Ovary (tissue), 9 donors: Measurements from ENCODE around the gene FNIP1. TPM values are rescaled to one million over a fixed set of nuclear protein-coding genes. Genes with fewer than 3 reads are reported as not detected.
"Not testable (repeated sequence)": the region's sequence is repeated elsewhere in the genome, so short reads cannot be mapped to it uniquely, and the experiment has no call there.

Experiments used
- DNase-seq, 5 donors: peaks; one replicate each; pipeline ENCODE4 v3.0.0-alpha.2; 2019 to 2020
- H3K27ac ChIP-seq, 2 donors: fragments of 200-600 bp; one replicate each; pipeline versions ENCODE4 v1.5.1 to v1.8.0; 2019 to 2022
- H3K27me3 ChIP-seq: fragments of 200-600 bp; one replicate; pipeline ENCODE4 v1.8.0; 2022
- H3K36me3 ChIP-seq: fragments of 200-600 bp; sonication (generic); one replicate; pipeline ENCODE4 v1.5.1; 2019
- H3K4me1 ChIP-seq: one replicate; pipeline ENCODE4 v1.8.1; 2013; ENCODE audit warnings: mild to moderate bottlenecking, moderate library complexity; ENCODE audit not compliant: insufficient read depth
- H3K4me3 ChIP-seq: fragments of 200-600 bp; sonication (generic); one replicate; pipeline ENCODE4 v1.5.1; 2017
- H3K9me3 ChIP-seq, 2 donors: fragments of 200-600 bp in 1 of 2; sonication (generic) in 1 of 2; one replicate each; pipeline versions ENCODE4 v1.5.1 to v1.8.1; 2013 to 2019; ENCODE audit warnings: mild to moderate bottlenecking in 1 of 2, moderate library complexity in 1 of 2
- EP300 ChIP-seq: sonication (generic); formaldehyde crosslinking; IDR thresholded peaks from one replicate; pipeline ENCODE4 v1.6.1; 2017; ENCODE audit warnings: antibody characterized with exemption
- POLR2A ChIP-seq: fragments of 450-650 bp; IDR thresholded peaks from one replicate; pipeline ENCODE4 v1.6.1; 2017; ENCODE audit warnings: antibody characterized with exemption, mild to moderate bottlenecking, moderate library complexity
- WGBS, 3 donors: extraction: QIAGEN DNeasy Blood & Tissue Kit in 1 of 3; methylation state at CpG; one replicate each; pipeline versions ENCODE4 v1.1.5 to v1.1.7; 2013 to 2017; 5-methylcytosine and 5-hydroxymethylcytosine counted together
- intact Hi-C, 4 donors: fragments of 100-400 bp; cut with DNase I; formaldehyde crosslinking; loops; one replicate each; pipeline versions ENCODE4 v1.11.0 to v1.15.1; 2022 to 2023
- polyA plus RNA-seq, 2 donors: library from polyadenylated mRNA; stranded (reverse); fragments of 200-250 nt in 1 of 2; fragments of 350-450 nt in 1 of 2; fragmentation: Illumina TruSeq in 1 of 2; extraction: RNeasy Lipid Tissue Mini Kit (QIAGEN cat#74804) in 1 of 2; gene quantifications; one replicate each; pipeline ENCODE4 v1.2.3, GENCODE V29; 2013 to 2014
- total RNA-seq, 7 donors: library from RNA; depleted of rRNA in 2 of 7; stranded (reverse); fragments of >200 nt in 2 of 7; fragmentation: NEBNext Ultra II Directional in 3 of 7; extraction: Animal tissue kit (Norgen Biotek cat#: 25700) in 3 of 7; gene quantifications; one replicate each; pipeline versions ENCODE4 v1.1.0 to v1.2.4, GENCODE V29; 2016 to 2023
- TF ChIP-seq, protein P1 (sequence below), 3 donors: fragments of 450-650 bp in 2 of 3; fragments of 200-600 bp in 1 of 3; IDR thresholded peaks; one replicate each; pipeline versions ENCODE4 v1.5.1 to v1.8.0; 2016 to 2022; ENCODE audit warnings: antibody characterized with exemption in 3 of 3, mild to moderate bottlenecking in 1 of 3
- donor health status: DM: no; HTN: no; CAD: no; lungs with moderate emphysema.
- donor health status: DM: no; HTN: no; CAD: no.
- donor health status: Bipolar disorder and iron deficiency.
- donor health status: DM: yes; HTN: yes; CAD: no.
- donor health status: DM: no; HTN: no; CAD: no.
- donor health status: DM: yes; HTN: yes; CAD: no.

The FNIP1 gene
- total and polyA plus RNA-seq, 9 donors = 7.2 to 52.7 (median 39.4) TPM

DNA sequence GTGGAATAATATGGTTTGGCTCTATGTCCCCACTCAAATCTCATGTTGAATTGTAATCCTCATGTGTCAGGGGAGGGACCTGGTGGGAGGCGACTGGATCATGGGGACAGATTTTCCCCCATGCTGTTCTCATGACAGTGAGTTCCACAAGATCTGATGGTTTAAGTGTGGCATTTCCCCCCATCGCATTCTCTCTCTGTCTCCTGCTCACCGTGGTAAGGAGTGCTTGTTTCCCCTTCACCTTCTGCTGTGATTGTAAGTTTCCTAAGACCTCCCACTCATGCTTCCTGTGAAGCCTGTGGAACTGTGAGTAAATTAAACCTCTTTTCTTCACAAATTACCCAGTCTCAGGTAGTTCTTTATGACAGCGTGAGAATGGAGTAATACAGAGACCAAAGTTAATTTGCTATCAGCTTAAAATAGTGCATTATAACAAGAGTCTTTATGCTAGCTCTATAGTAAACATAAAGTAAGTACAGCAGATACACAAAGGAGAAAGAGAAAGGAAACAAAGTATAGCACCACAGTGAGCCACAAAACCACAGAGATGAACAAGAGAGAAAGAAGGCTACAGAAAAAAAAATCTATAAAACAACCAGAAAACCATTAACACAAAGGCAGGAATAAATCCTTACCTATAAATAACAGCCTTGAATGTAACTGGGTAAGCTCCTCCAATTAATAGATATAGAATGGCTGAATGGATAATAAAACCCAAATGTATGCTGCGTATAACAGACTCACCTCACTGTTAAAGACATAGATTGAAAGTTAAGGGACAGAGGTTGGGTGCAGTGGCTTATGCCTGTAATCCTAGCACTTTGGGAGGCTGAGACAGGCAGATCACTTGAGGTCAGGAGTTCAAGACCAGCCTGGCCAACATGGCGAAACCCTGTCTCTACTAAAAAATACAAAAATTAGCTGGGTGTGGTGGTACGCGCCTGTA lies 201.5 kb downstream of the FNIP1 start:
- Histone ChIP-seq H3K27ac (no peak overlapping the region), H3K36me3 (no peaks in the 10 kb centered on the region), H3K27me3 (no peaks in the 10 kb centered on the region), H3K9me3 (no peaks in the 10 kb centered on the region), H3K4me1 (peaks cover 3% of the 10 kb centered on the region), H3K4me3 (no peak overlapping the region)
- intact Hi-C loops = loop anchor here in 1 of 4 donors (10.0 kb wide), 1 partner anchor 409 kb away; no protein-coding TSS in a partner anchor
- DNase-seq = no peak
- no peak for TF ChIP-seq POLR2A
- TF ChIP-seq EP300 = no peak
- TF ChIP-seq, protein P1, sequence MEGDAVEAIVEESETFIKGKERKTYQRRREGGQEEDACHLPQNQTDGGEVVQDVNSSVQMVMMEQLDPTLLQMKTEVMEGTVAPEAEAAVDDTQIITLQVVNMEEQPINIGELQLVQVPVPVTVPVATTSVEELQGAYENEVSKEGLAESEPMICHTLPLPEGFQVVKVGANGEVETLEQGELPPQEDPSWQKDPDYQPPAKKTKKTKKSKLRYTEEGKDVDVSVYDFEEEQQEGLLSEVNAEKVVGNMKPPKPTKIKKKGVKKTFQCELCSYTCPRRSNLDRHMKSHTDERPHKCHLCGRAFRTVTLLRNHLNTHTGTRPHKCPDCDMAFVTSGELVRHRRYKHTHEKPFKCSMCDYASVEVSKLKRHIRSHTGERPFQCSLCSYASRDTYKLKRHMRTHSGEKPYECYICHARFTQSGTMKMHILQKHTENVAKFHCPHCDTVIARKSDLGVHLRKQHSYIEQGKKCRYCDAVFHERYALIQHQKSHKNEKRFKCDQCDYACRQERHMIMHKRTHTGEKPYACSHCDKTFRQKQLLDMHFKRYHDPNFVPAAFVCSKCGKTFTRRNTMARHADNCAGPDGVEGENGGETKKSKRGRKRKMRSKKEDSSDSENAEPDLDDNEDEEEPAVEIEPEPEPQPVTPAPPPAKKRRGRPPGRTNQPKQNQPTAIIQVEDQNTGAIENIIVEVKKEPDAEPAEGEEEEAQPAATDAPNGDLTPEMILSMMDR (IDR thresholded peaks at IDR 0.05) = no peak
- 95 to 97% (median 96%) methylated on average over 8 of the region's 8 CpGs for WGBS, 3 donors

- intact Hi-C loops = loop anchor here in 2 of 4 donors (5.0 to 10.0 kb wide), 2 partner anchors 411 to 413 kb away; no protein-coding TSS in a partner anchor
- Histone ChIP-seq H3K27ac (no peak overlapping the region), H3K36me3 (no peaks in the 10 kb centered on the region), H3K27me3 (no peaks in the 10 kb centered on the region), H3K9me3 (no peaks in the 10 kb centered on the region), H3K4me1 (peaks cover 4% of the 10 kb centered on the region), H3K4me3 (no peak overlapping the region)
- 87 to 90% (median 88%) methylated on average over 2 of the region's 2 CpGs for WGBS, 3 donors
- no peak for DNase-seq
- TF ChIP-seq EP300 (no peak), POLR2A (no peak)
- TF ChIP-seq, protein P1 (IDR thresholded peaks at IDR 0.05) = no peak
Observed at GRCh38 chr5:131593921-131594320, 202.9 kb downstream of the FNIP1 start.

DNA sequence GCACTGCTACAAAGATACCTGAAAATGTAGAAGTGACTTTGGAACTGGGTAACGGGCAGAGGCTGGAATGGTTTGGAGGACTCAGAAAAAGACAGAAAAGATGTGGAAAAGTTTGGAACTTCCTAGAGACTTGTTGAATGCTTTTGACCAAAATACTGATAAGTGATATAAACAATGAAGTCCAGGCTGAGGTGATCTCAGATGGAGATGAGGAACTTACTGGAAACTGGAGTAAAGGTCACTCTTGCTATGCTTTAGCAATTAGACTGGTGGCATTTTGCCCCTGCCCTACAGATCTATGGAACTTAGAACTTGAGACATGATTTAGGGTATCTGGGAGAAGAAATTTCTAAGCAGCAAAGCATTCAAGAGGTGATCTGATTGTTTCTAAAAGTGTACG lies 203.4 kb downstream of the FNIP1 start:
- H3K36me3 ChIP-seq, DNase-seq, H3K9me3 ChIP-seq, H3K4me3 ChIP-seq, H3K4me1 ChIP-seq, H3K27me3 ChIP-seq, H3K27ac ChIP-seq: not testable (repeated sequence)
- WGBS, 3 donors = 77 to 88% (median 78%) methylated on average over 2 of the region's 2 CpGs
- intact Hi-C loops = loop anchor here in 2 of 4 donors (5.0 to 10.0 kb wide), 2 partner anchors 411 to 414 kb away; no protein-coding TSS in a partner anchor

Other genes with a start within 250 kb of the FNIP1 start
- 10 to 100 TPM; 15.6 to 25.8 (median 19.2) TPM for gene RAPGEF6, start 161.8 kb downstream of the FNIP1 start, total RNA-seq
- 1 to 10 TPM; 4.2 to 6.1 TPM for gene RAPGEF6, start 161.8 kb downstream of the FNIP1 start, polyA plus RNA-seq
- gene MEIKIN, start 148.6 kb upstream of the FNIP1 start, total RNA-seq = not detected
- under 1 TPM in 1 of 2 donors, not detected in 1; 0.29 TPM for gene MEIKIN, start 148.6 kb upstream of the FNIP1 start, polyA plus RNA-seq
- gene ACSL6, start 214.6 kb upstream of the FNIP1 start, total RNA-seq = under 1 TPM in 6 of 7 donors, not detected in 1; 0.07 to 0.34 (median 0.22) TPM
- gene ACSL6, start 214.6 kb upstream of the FNIP1 start, polyA plus RNA-seq = under 1 TPM; 0.17 to 0.65 TPM